ENCODE measurements around the gene CCDC141. TPM values are rescaled to one million over a fixed set of nuclear protein-coding genes. Genes with fewer than 3 reads are reported as not detected.

The CCDC141 gene
- total RNA-seq, 1 experiment from 2014 or later: 0.30 TPM

GRCh38 chr2:178915423-178916173 lies 134.3 kb downstream of the CCDC141 start:
- Histone ChIP-seq H3K36me3 (ENCODE audit: control insufficient read depth in 1 of 2, insufficient read depth in 2 of 2, low read length in 2 of 2) (no peaks in the 10 kb centered on the region), H3K4me3 (replicated peaks in 1 of 2; ENCODE audit: low read depth in 1 of 2, low read length in 2 of 2) (no peak overlapping the region), H3K9me3 (ENCODE audit: control insufficient read depth in 1 of 2, insufficient read depth in 1 of 2, low read depth in 1 of 2, low read length in 2 of 2) (no peaks in the 10 kb centered on the region), H3K9ac (ENCODE audit: low read length) (no peak overlapping the region), H2AFZ (ENCODE audit: low read depth, low read length, poor library complexity, severe bottlenecking) (no peak overlapping the region), H3K27ac (ENCODE audit: low read depth, low read length) (no peak overlapping the region), H3K4me2 (ENCODE audit: low read length) (no peak overlapping the region), H3K27me3 (ENCODE audit: insufficient read depth, low read length) (no peaks in the 10 kb centered on the region), H3K9me2 (ENCODE audit: insufficient read depth) (no peaks in the 10 kb centered on the region), H3K4me1 (ENCODE audit: control insufficient read depth in 1 of 2, insufficient read depth in 2 of 2, low read length in 2 of 2) (no peaks in the 10 kb centered on the region), H4K20me1 (ENCODE audit: insufficient read depth) (no peaks in the 10 kb centered on the region), H3K79me2 (ENCODE audit: insufficient read depth, low read length) (no peaks in the 10 kb centered on the region)
- intact Hi-C loops (cut with micrococcal nuclease): loop anchor here (2.0 kb wide), 1 partner anchor 155 kb away; no protein-coding TSS in a partner anchor
- ATAC-seq: no peak
- no TSS peak for BruUV-seq (replicated peaks)
- RAD21 ChIA-PET (ENCODE audit: low non-redundant PET in 1 of 2, low total read pairs in 2 of 2, uncharacterized antibody in 2 of 2, unreplicated experiment in 2 of 2): no interaction called here
- DNase-seq (ENCODE audit: low read depth, low spot score): no peak
- TF ChIP-seq FOSL1 (IDR thresholded peaks at IDR 0.05; ENCODE audit: low read depth) (no peak), CTCF (IDR thresholded peaks at IDR 0.05 in 2 of 3, conservative IDR thresholded peaks at IDR 0.05 in 1 of 3; ENCODE audit: borderline replicate concordance in 1 of 3, insufficient read depth in 1 of 3, low read depth in 2 of 3, low read length in 2 of 3) (no peak), MAX (IDR thresholded peaks at IDR 0.05) (no peak), YY1 (IDR thresholded peaks at IDR 0.05; ENCODE audit: extremely low read depth, insufficient replicate concordance, low read depth, low read length) (no peak), EZH2 (IDR thresholded peaks at IDR 0.05) (no peak), ZNF274 (IDR thresholded peaks at IDR 0.05; ENCODE audit: low read depth, low read length) (no peak), ZBTB33 (IDR thresholded peaks at IDR 0.05; ENCODE audit: extremely low read depth, insufficient replicate concordance, low read length) (no peak), SP1 (IDR thresholded peaks at IDR 0.05; ENCODE audit: low read depth) (no peak), EGR1 (IDR thresholded peaks at IDR 0.05; ENCODE audit: low read depth) (no peak), JUND (IDR thresholded peaks at IDR 0.05) (no peak), CBX3 (IDR thresholded peaks at IDR 0.05; ENCODE audit: low read depth) (no peak), EZH2phosphoT487 (IDR thresholded peaks at IDR 0.05; ENCODE audit: borderline replicate concordance) (no peak), POLR2AphosphoS5 (IDR thresholded peaks at IDR 0.05; ENCODE audit: low read depth, low read length) (no peak), TCF7L2 (IDR thresholded peaks at IDR 0.05; ENCODE audit: borderline replicate concordance, extremely low read depth, insufficient read depth, insufficient read length) (no peak), ATF3 (IDR thresholded peaks at IDR 0.05) (no peak), SRF (IDR thresholded peaks at IDR 0.05; ENCODE audit: low read depth) (no peak), SIN3A (IDR thresholded peaks at IDR 0.05; ENCODE audit: low read depth) (no peak), ELF1 (IDR thresholded peaks at IDR 0.05; ENCODE audit: borderline replicate concordance, low read depth) (no peak)
- CTCF ChIA-PET: interaction anchor here (1.1 to 1.9 kb wide), 3 partner anchors 13 to 154 kb away, joined by 3 to 6 read pairs (median 4); no protein-coding TSS in a partner anchor
- POLR2A ChIA-PET: no interaction called here

Measured in HCT116 (cell line).